K562 (cell line): ENCODE data around the gene CYSRT1. TPM values are rescaled to one million over a fixed set of nuclear protein-coding genes. Genes with fewer than 3 reads are reported as not detected.

Experiments
- FOXA3 ChIP-seq, 2 experiments: fragments of 450-650 bp in 1 of 2; sonication (generic) in 1 of 2; formaldehyde crosslinking; IDR thresholded peaks in 1 of 2; conservative IDR thresholded peaks in 1 of 2; 2 replicates each; pipeline versions ENCODE4 v1.4.0 to v1.8.0; 2020 to 2022; ENCODE audit warnings: mild to moderate bottlenecking in 2 of 2, missing genetic modification reagents in 1 of 2
- HDAC2 ChIP-seq: fragments of 450-650 bp; IDR thresholded peaks from 2 replicates; pipeline ENCODE4 v1.6.1; 2016; ENCODE audit warnings: mild to moderate bottlenecking
- HMGN3 ChIP-seq: IDR thresholded peaks from 2 replicates; pipeline ENCODE4 v1.6.1; 2011; ENCODE audit warnings: borderline replicate concordance, low read depth, mild to moderate bottlenecking, mixed read lengths, low read length; ENCODE audit not compliant: insufficient read length; ENCODE audit errors: extremely low read depth
- NEUROD1 ChIP-seq: fragments of 150-350 bp; IDR thresholded peaks from 2 replicates; pipeline ENCODE4 v1.6.1; 2014; ENCODE audit warnings: borderline replicate concordance, low read length, low read depth; ENCODE audit not compliant: partially characterized antibody
- NFYB ChIP-seq: IDR thresholded peaks from 2 replicates; pipeline ENCODE4 v1.6.1; 2011; ENCODE audit warnings: mild to moderate bottlenecking, moderate library complexity; ENCODE audit not compliant: insufficient read length; ENCODE audit errors: extremely low read depth
- NONO ChIP-seq, 2 experiments: fragments of 200-400 bp in 1 of 2; fragments of 450-650 bp in 1 of 2; formaldehyde crosslinking in 1 of 2; IDR thresholded peaks; 2 replicates each; pipeline ENCODE4 v1.6.1; 2017; ENCODE audit warnings: low read depth in 2 of 2, mild to moderate bottlenecking in 2 of 2, moderate library complexity in 2 of 2, low read length in 1 of 2
- POLR2AphosphoS5 ChIP-seq: IDR thresholded peaks from 2 replicates; pipeline ENCODE4 v1.6.1; 2011; ENCODE audit warnings: mild to moderate bottlenecking, low read depth, low read length, moderate library complexity; ENCODE audit not compliant: control insufficient read depth, insufficient read depth
- RCOR1 ChIP-seq, 2 experiments: IDR thresholded peaks; 2 replicates each; pipeline ENCODE4 v1.6.1; 2012; ENCODE audit warnings: low read depth in 2 of 2, low read length in 2 of 2, borderline replicate concordance in 1 of 2, improper control_type of control experiment in 1 of 2
- TOE1 ChIP-seq, 2 experiments: fragments of 450-650 bp in 1 of 2; sonication (generic) in 1 of 2; formaldehyde crosslinking in 1 of 2; IDR thresholded peaks; 2 replicates each; pipeline versions ENCODE4 v1.7.1 to v1.8.0; 2016 to 2022; ENCODE audit warnings: borderline replicate concordance in 2 of 2, mild to moderate bottlenecking in 2 of 2, antibody characterized with exemption in 1 of 2, inconsistent platforms in 1 of 2, low read depth in 1 of 2, missing genetic modification reagents in 1 of 2, moderate library complexity in 1 of 2
- ZBTB17 ChIP-seq: fragments of 450-650 bp; formaldehyde crosslinking; IDR thresholded peaks from 2 replicates; pipeline ENCODE4 v1.4.0; 2020; ENCODE audit warnings: mild to moderate bottlenecking
- ZNF830 ChIP-seq: fragments of 250-450 bp; sonication (Bioruptor Pico); IDR thresholded peaks from 2 replicates; pipeline ENCODE4 v1.5.0; 2021; ENCODE audit warnings: mild to moderate bottlenecking
- polyA plus RNA-seq, 8 experiments: library from polyadenylated mRNA; depleted of rRNA in 4 of 8; stranded (reverse) in 5 of 8; unstranded in 3 of 8; fragments of >200 nt; fragmentation: Nextera tagmentation in 2 of 8; fragmentation: Illumina TruSeq in 1 of 8; extraction: Ambion mirVana in 2 of 8; extraction: Trizol in 1 of 8; gene quantifications; 2 replicates each; pipeline versions ENCODE4 v1.2.1 to v1.2.3, GENCODE V29; 2011 to 2014; ENCODE audit warnings: inconsistent platforms in 1 of 8, missing spikeins in 1 of 8
- total RNA-seq, 7 experiments: library from RNA; depleted of rRNA in 6 of 7; stranded (reverse); fragments of >200 nt in 6 of 7; fragmentation: Illumina TruSeq in 2 of 7; extraction: Trizol in 2 of 7; gene quantifications; 2 replicates each; pipeline versions ENCODE4 v1.2.1 to v1.2.3, GENCODE V29; 2011 to 2021; ENCODE audit warnings: low replicate concordance in 1 of 7
- TF ChIP-seq, protein P1 (sequence below), 2 experiments: fragments of 200-800 bp in 1 of 2; sonication (Bioruptor generic) in 1 of 2; sonication (generic) in 1 of 2; formaldehyde crosslinking in 1 of 2; IDR thresholded peaks in 1 of 2; conservative IDR thresholded peaks in 1 of 2; 2 replicates each; pipeline versions ENCODE4 v1.5.0 to v1.6.1; 2016 to 2020; ENCODE audit warnings: missing compliant biosample characterization in 1 of 2, missing genetic modification characterization in 1 of 2, missing genetic modification reagents in 1 of 2
- TF ChIP-seq, protein P2 (sequence below), 3 experiments: fragments of 200-800 bp in 1 of 3; fragments of 250-450 bp in 1 of 3; fragments of 450-650 bp in 1 of 3; sonication (Bioruptor Pico) in 1 of 3; sonication (Bioruptor generic) in 1 of 3; formaldehyde crosslinking in 1 of 3; IDR thresholded peaks; 2 replicates each; pipeline versions ENCODE4 v1.6.1 to v1.8.0; 2016 to 2022; ENCODE audit warnings: mild to moderate bottlenecking in 2 of 3, missing genetic modification characterization in 2 of 3, missing compliant biosample characterization in 1 of 3, moderate library complexity in 1 of 3
- TF ChIP-seq, protein P3 (sequence below), 2 experiments: IDR thresholded peaks; 2 replicates each; pipeline ENCODE4 v1.6.1; 2011; ENCODE audit warnings: borderline replicate concordance in 1 of 2, control low read depth in 1 of 2, low read depth in 1 of 2, low read length in 1 of 2, mild to moderate bottlenecking in 1 of 2, mixed read lengths in 1 of 2, moderate library complexity in 1 of 2; ENCODE audit not compliant: insufficient read depth in 1 of 2, insufficient read length in 1 of 2, poor library complexity in 1 of 2, severe bottlenecking in 1 of 2; ENCODE audit errors: extremely low read depth in 1 of 2

CYSRT1 gene
- total and polyA plus RNA-seq, 9 of the 15 experiments (the other 6 are each of a cell fraction or from before 2014, with no cell fraction given): 0.04 to 1.4 (median 0.42) TPM; not detected in 3

DNA sequence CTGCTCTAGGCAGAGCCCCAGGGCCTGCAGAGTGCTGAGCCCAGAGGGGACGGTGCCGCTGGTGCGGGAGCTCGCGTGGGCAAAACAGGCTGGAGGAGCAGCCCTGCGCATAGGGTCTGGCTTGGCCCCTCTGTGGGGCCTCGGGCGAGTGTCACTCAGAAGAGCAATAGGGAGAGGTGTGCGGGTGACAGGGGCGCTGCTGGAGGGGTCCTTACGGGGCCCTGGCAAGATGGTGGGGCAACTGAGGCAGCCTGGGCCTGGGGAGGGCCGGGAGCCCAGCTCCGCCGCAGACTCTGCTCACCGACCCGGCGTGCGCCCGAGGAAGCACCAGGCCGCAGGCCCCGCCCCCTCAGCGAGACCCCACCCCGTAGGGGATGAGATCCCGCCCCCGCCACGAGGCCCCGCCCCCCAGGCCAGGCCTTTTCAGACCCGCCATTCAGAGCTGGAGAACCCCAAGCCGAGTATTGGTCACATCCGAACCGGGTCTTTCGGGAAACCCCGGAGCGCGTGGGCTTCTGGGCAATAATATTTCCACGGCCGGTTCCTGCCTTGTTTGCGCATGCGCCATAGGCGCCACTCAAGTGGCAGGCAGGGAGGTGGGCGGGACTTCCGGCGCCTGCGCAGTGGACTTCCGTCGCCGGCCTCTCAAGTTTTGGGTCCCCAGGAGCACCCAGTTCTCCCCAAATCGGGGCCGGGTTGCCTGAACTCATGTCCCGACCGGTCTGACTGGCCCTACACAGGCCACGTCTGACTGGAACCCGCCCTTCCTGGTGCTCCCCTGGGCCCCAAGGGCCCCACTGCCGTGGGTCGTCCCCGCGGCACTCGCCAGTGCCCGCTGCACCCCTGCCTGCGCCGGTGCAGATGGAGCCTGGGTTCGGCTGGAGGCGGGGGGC is 1.6 kb upstream of the CYSRT1 start (continued):
- TF ChIP-seq, protein P1, sequence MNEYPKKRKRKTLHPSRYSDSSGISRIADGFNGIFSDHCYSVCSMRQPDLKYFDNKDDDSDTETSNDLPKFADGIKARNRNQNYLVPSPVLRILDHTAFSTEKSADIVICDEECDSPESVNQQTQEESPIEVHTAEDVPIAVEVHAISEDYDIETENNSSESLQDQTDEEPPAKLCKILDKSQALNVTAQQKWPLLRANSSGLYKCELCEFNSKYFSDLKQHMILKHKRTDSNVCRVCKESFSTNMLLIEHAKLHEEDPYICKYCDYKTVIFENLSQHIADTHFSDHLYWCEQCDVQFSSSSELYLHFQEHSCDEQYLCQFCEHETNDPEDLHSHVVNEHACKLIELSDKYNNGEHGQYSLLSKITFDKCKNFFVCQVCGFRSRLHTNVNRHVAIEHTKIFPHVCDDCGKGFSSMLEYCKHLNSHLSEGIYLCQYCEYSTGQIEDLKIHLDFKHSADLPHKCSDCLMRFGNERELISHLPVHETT (CRISPR knock-in tag; conservative IDR thresholded peaks at IDR 0.05 in 1 of 2, IDR thresholded peaks at IDR 0.05 in 1 of 2): peak in 1 of 2 experiments; percentile 85; a peak in 2 of 4 replicates
- TF ChIP-seq RCOR1 (IDR thresholded peaks at IDR 0.05; ENCODE audit: borderline replicate concordance in 1 of 2, low read depth in 2 of 2, low read length in 2 of 2) (peak in 1 of 2 experiments; percentile 3; a peak in 1 of 4 replicates), ZNF830 (CRISPR knock-in tag) (0 out of 2 replicates have a peak, but pooled peaks have one; percentile 16), FOXA3 (CRISPR knock-in tag; conservative IDR thresholded peaks at IDR 0.05 in 1 of 2, IDR thresholded peaks at IDR 0.05 in 1 of 2) (peak in 1 of 2 experiments; percentile 50; a peak in 1 of 4 replicates), NONO (IDR thresholded peaks at IDR 0.05; ENCODE audit: low read depth in 2 of 2, low read length in 1 of 2) (0 out of 4 replicates have a peak, but pooled peaks of 1 of the 2 experiments have one; percentile 33), HMGN3 (peak; percentile 45), NEUROD1 (peak; percentile 96), TOE1 (IDR thresholded peaks at IDR 0.05; ENCODE audit: borderline replicate concordance) (peak; percentile 56; the same call in 1 of the 2 replicates), TOE1 (CRISPR knock-in tag; IDR thresholded peaks at IDR 0.05; ENCODE audit: borderline replicate concordance, low read depth) (no peak), POLR2AphosphoS5 (peak; percentile 39; the same call in 1 of the 2 replicates), ZBTB17 (CRISPR knock-in tag) (0 out of 2 replicates have a peak, but pooled peaks have one; percentile 68), HDAC2 (peak; percentile 28; the same call in 1 of the 2 replicates), NFYB (peak; percentile 5)
- TF ChIP-seq, protein P2, sequence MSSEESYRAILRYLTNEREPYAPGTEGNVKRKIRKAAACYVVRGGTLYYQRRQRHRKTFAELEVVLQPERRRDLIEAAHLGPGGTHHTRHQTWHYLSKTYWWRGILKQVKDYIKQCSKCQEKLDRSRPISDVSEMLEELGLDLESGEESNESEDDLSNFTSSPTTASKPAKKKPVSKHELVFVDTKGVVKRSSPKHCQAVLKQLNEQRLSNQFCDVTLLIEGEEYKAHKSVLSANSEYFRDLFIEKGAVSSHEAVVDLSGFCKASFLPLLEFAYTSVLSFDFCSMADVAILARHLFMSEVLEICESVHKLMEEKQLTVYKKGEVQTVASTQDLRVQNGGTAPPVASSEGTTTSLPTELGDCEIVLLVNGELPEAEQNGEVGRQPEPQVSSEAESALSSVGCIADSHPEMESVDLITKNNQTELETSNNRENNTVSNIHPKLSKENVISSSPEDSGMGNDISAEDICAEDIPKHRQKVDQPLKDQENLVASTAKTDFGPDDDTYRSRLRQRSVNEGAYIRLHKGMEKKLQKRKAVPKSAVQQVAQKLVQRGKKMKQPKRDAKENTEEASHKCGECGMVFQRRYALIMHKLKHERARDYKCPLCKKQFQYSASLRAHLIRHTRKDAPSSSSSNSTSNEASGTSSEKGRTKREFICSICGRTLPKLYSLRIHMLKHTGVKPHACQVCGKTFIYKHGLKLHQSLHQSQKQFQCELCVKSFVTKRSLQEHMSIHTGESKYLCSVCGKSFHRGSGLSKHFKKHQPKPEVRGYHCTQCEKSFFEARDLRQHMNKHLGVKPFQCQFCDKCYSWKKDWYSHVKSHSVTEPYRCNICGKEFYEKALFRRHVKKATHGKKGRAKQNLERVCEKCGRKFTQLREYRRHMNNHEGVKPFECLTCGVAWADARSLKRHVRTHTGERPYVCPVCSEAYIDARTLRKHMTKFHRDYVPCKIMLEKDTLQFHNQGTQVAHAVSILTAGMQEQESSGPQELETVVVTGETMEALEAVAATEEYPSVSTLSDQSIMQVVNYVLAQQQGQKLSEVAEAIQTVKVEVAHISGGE (CRISPR knock-in tag; IDR thresholded peaks at IDR 0.05): peak; percentile 80 to 98 (median 96)
- TF ChIP-seq, protein P3, sequence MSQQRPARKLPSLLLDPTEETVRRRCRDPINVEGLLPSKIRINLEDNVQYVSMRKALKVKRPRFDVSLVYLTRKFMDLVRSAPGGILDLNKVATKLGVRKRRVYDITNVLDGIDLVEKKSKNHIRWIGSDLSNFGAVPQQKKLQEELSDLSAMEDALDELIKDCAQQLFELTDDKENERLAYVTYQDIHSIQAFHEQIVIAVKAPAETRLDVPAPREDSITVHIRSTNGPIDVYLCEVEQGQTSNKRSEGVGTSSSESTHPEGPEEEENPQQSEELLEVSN (IDR thresholded peaks at IDR 0.05; ENCODE audit: borderline replicate concordance in 1 of 2, extremely low read depth in 1 of 2, insufficient read depth in 1 of 2, insufficient read length in 1 of 2, low read depth in 1 of 2, low read length in 1 of 2, poor library complexity in 1 of 2, severe bottlenecking in 1 of 2): peak in 1 of 2 experiments; percentile 55
